DND-41 (cell line): ENCODE results near the gene TCF12.

Source experiments
- ATAC-seq: fragments of 200-7000 bp; cut with Tn5 transposase; 3 replicates; pipeline ENCODE4 v1.9.1; 2021; ENCODE audit warnings: low read depth; ENCODE audit not compliant: insufficient read depth
- DNase-seq: peaks from one replicate; pipeline ENCODE4 v3.0.0-alpha.2; 2020
- H2AFZ ChIP-seq: 2 replicates; pipeline ENCODE4 v1.6.0; 2012; ENCODE audit warnings: low read depth, low read length
- H3K27ac ChIP-seq: 2 replicates; pipeline ENCODE4 v1.5.1; 2012; ENCODE audit warnings: low read length, inconsistent platforms
- H3K27me3 ChIP-seq: fragments of 200-600 bp; sonication (generic); 2 replicates; pipeline ENCODE4 v1.6.0; 2012; ENCODE audit warnings: low read length, mild to moderate bottlenecking, inconsistent platforms; ENCODE audit not compliant: insufficient read depth, poor library complexity
- H3K36me3 ChIP-seq: 2 replicates; pipeline ENCODE4 v1.5.1; 2012; ENCODE audit warnings: low read length, inconsistent platforms; ENCODE audit not compliant: insufficient read depth
- H3K4me1 ChIP-seq: 2 replicates; pipeline ENCODE4 v1.5.1; 2012; ENCODE audit warnings: mild to moderate bottlenecking, low read length; ENCODE audit not compliant: insufficient read depth
- H3K4me2 ChIP-seq: 2 replicates; pipeline ENCODE4 v1.6.0; 2012; ENCODE audit warnings: mild to moderate bottlenecking, moderate library complexity, low read length, inconsistent platforms; ENCODE audit not compliant: insufficient read depth
- H3K4me3 ChIP-seq, 2 experiments: fragments of 200-600 bp in 1 of 2; shearing (Covaris generic) in 1 of 2; 2 replicates each; pipeline ENCODE4 v1.5.1; 2012 to 2016; ENCODE audit warnings: inconsistent platforms in 2 of 2, low read length in 2 of 2, mild to moderate bottlenecking in 2 of 2, low read depth in 1 of 2, moderate library complexity in 1 of 2
- H3K79me2 ChIP-seq: 2 replicates; pipeline ENCODE4 v1.6.0; 2012; ENCODE audit warnings: low read length, inconsistent platforms; ENCODE audit not compliant: insufficient read depth
- H3K9ac ChIP-seq: 2 replicates; pipeline ENCODE4 v1.6.0; 2012; ENCODE audit warnings: low read depth, mild to moderate bottlenecking, inconsistent platforms, low read length, moderate library complexity
- H3K9me3 ChIP-seq: 2 replicates; pipeline ENCODE4 v1.5.1; 2012; ENCODE audit warnings: low read length, moderate library complexity, mild to moderate bottlenecking, inconsistent platforms; ENCODE audit not compliant: insufficient read depth, severe bottlenecking
- H4K20me1 ChIP-seq: 2 replicates; pipeline ENCODE4 v1.6.0; 2012; ENCODE audit warnings: low read length; ENCODE audit not compliant: insufficient read depth
- EZH2 ChIP-seq: IDR thresholded peaks from 3 replicates; pipeline ENCODE4 v1.6.1; 2012; ENCODE audit warnings: borderline replicate concordance, low read depth, mild to moderate bottlenecking, moderate library complexity, low read length, inconsistent platforms; ENCODE audit not compliant: severe bottlenecking
- TF ChIP-seq, protein P1 (sequence below): IDR thresholded peaks from 2 replicates; pipeline ENCODE4 v1.5.1; 2012; ENCODE audit warnings: borderline replicate concordance, low read length, moderate library complexity, mild to moderate bottlenecking; ENCODE audit not compliant: poor library complexity, severe bottlenecking; ENCODE audit errors: extremely low read depth

Gene TCF12

DNA sequence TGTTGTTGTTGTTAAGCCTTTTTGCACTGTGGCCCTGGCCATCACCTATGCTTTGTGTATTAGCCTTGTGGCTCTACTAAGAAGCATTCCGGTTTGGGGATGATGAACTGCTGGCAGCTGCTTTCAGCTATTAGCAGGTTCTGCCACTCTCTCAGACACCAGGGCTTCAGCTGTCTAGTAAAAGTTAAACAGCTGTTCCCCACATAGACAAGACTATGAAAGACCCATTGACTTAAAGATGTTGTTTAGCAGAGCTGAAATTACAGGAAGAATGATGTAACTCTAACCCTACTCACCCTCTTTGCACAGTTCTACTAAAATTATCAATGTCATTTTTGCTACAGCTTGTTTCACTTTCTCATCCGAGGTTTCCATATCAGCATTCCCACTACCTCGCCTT lies 326.7 kb downstream of the TCF12 start:
- no peak for TF ChIP-seq EZH2
- TF ChIP-seq, protein P1, sequence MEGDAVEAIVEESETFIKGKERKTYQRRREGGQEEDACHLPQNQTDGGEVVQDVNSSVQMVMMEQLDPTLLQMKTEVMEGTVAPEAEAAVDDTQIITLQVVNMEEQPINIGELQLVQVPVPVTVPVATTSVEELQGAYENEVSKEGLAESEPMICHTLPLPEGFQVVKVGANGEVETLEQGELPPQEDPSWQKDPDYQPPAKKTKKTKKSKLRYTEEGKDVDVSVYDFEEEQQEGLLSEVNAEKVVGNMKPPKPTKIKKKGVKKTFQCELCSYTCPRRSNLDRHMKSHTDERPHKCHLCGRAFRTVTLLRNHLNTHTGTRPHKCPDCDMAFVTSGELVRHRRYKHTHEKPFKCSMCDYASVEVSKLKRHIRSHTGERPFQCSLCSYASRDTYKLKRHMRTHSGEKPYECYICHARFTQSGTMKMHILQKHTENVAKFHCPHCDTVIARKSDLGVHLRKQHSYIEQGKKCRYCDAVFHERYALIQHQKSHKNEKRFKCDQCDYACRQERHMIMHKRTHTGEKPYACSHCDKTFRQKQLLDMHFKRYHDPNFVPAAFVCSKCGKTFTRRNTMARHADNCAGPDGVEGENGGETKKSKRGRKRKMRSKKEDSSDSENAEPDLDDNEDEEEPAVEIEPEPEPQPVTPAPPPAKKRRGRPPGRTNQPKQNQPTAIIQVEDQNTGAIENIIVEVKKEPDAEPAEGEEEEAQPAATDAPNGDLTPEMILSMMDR = no peak
- no peak for DNase-seq
- H3K36me3 ChIP-seq = peaks cover 67% of the 10 kb centered on the region

DNA sequence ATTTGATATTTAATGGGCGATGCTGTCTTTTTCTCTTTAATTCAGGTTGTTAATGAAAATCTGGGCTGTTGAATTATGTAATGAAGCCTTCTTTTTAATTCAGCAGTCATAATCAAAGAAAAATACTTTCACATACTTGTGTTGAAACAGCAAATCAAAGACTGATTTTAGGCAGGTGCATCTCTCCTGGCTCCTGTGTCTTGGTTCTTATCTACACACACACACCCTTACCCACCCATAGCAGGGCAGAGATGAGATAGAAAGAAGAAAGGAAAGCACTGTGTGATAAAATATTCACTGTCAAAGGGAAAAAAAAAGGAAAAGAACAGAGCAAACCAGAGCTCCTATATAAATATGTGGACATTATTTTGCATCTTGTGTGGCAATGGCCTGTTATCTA lies 327.3 kb downstream of the TCF12 start:
- Histone ChIP-seq H3K79me2 (no peaks in the 10 kb centered on the region), H3K4me3 (no peak overlapping the region), H3K9ac (no peak overlapping the region), H3K9me3 (no peaks in the 10 kb centered on the region), H3K27me3 (no peaks in the 10 kb centered on the region), H2AFZ (no peak overlapping the region), H4K20me1 (no peaks in the 10 kb centered on the region), H3K4me2 (no peak overlapping the region), H3K4me1 (no peaks in the 10 kb centered on the region), H3K27ac (no peak overlapping the region), H3K36me3 (peaks cover 69% of the 10 kb centered on the region)
- ATAC-seq = no peak
- no peak for TF ChIP-seq EZH2
- TF ChIP-seq, protein P1 = no peak
- no peak for DNase-seq

More for the DNA sequence above, 326.7 kb downstream of the TCF12 start:
- Histone ChIP-seq H3K9ac (no peak overlapping the region), H2AFZ (no peak overlapping the region), H4K20me1 (no peaks in the 10 kb centered on the region), H3K27ac (no peak overlapping the region), H3K4me3 (no peak overlapping the region), H3K79me2 (no peaks in the 10 kb centered on the region), H3K4me1 (no peaks in the 10 kb centered on the region), H3K27me3 (no peaks in the 10 kb centered on the region), H3K4me2 (no peak overlapping the region), H3K9me3 (no peaks in the 10 kb centered on the region)
- ATAC-seq = no peak

DNA sequence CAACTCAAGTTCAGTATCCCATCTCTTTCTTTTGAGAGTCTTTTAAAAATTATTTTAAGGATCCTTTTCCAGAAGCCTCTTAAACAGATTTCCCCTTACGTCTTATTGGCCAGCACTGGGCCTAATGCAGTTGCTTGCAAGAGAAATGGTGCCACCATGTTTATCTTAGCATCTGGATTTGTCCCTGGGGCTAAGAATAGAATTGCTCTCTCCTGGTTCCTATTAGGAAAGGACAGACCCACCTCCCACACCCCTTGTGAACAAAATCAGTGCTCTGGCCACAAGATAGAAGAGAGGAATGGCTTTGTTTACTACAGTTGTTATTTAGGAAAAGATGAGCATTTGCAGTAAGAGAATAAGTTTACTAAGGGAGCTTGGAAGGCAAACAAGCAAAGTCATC lies 329.6 kb downstream of the TCF12 start:
- peaks cover 78% of the 10 kb centered on the region for H3K36me3 ChIP-seq
- no peak for TF ChIP-seq EZH2
- TF ChIP-seq, protein P1 = no peak
- ATAC-seq = no peak

DNA sequence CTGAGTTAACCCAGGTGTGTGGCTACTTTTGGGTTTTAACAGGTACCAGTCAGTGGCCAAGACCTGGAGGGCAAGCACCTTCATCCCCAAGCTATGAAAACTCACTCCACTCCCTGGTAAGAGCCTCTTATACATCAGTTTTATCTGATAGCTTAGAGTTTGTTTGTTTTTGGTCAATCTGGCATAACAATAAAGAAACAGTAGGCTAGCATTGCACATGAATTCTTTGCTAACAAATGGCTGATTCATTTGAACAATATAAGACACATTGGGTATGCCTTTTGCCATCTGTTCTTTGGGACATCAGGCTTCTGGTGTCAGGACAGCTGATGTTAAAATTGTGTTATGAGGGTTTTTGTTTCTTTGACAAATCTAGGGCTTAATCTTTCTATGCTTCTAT lies 332.9 kb downstream of the TCF12 start:
- ATAC-seq = no peak
- no peaks in the 10 kb centered on the region for H3K4me1 ChIP-seq
- H3K27ac ChIP-seq = no peak overlapping the region
- H3K79me2 ChIP-seq = no peaks in the 10 kb centered on the region
- H3K4me2 ChIP-seq = no peak overlapping the region
- H2AFZ ChIP-seq = no peak overlapping the region
- DNase-seq = no peak
- TF ChIP-seq, protein P1 = no peak
- no peak for TF ChIP-seq EZH2
- peaks cover 71% of the 10 kb centered on the region for H3K36me3 ChIP-seq
- no peak overlapping the region for H3K4me3 ChIP-seq
- no peak overlapping the region for H3K9ac ChIP-seq
- H4K20me1 ChIP-seq = no peaks in the 10 kb centered on the region
- H3K27me3 ChIP-seq = no peaks in the 10 kb centered on the region
- no peaks in the 10 kb centered on the region for H3K9me3 ChIP-seq

More for the DNA sequence above, 329.6 kb downstream of the TCF12 start:
- Histone ChIP-seq H3K4me1 (no peaks in the 10 kb centered on the region), H3K27me3 (no peaks in the 10 kb centered on the region), H3K79me2 (no peaks in the 10 kb centered on the region), H3K9ac (no peak overlapping the region), H3K4me2 (no peak overlapping the region), H3K4me3 (no peak overlapping the region), H2AFZ (no peak overlapping the region), H4K20me1 (no peaks in the 10 kb centered on the region), H3K27ac (no peak overlapping the region), H3K9me3 (no peaks in the 10 kb centered on the region)
- no peak for DNase-seq
